BJ (cell line): ENCODE measurements around the gene SREBF1. TPM values are rescaled to one million over a fixed set of nuclear protein-coding genes. Genes with fewer than 3 reads are reported as not detected.

Experiments used
- CTCF ChIA-PET: fragments of 350-600 bp; formaldehyde crosslinking; extraction: SDS; loops from one replicate; lab custom pipeline; 2021; ENCODE audit warnings: antibody characterized with exemption, inconsistent platforms; lab: Yijun Ruan, JAX
- POLR2A ChIA-PET: fragments of 300-600 bp; sonication (Branson Sonifier 250); formaldehyde crosslinking; extraction: SDS; loops from one replicate; lab custom pipeline; 2021; ENCODE audit warnings: antibody characterized with exemption; lab: Charles Lee
- DNase-seq: peaks from one replicate; pipeline ENCODE4 v3.0.0-alpha.2; 2011; ENCODE audit warnings: low read depth
- H3K27me3 ChIP-seq: 2 replicates; pipeline ENCODE4 v1.6.0; 2011; ENCODE audit warnings: low read length; ENCODE audit not compliant: control insufficient read depth, insufficient read depth
- H3K36me3 ChIP-seq: 2 replicates; pipeline ENCODE4 v1.5.1; 2011; ENCODE audit warnings: low read length; ENCODE audit not compliant: control insufficient read depth, insufficient read depth
- H3K4me3 ChIP-seq: 2 replicates; pipeline ENCODE4 v1.5.1; 2011; ENCODE audit warnings: low read depth, mild to moderate bottlenecking, control low read depth, low read length
- polyA plus RNA-seq: library from polyadenylated mRNA; depleted of rRNA; stranded (reverse); fragments of >200 nt; gene quantifications from 2 replicates; pipeline ENCODE4 v1.2.3, GENCODE V29; 2011
- TF ChIP-seq, protein P1 (sequence below): IDR thresholded peaks from 2 replicates; pipeline ENCODE4 v1.5.1; 2011; ENCODE audit warnings: low read depth, mild to moderate bottlenecking, control low read depth, inconsistent platforms, low read length, moderate library complexity; ENCODE audit not compliant: insufficient read depth

SREBF1 gene
- polyA plus RNA-seq, 1 experiment, result 27.7 TPM

DNA sequence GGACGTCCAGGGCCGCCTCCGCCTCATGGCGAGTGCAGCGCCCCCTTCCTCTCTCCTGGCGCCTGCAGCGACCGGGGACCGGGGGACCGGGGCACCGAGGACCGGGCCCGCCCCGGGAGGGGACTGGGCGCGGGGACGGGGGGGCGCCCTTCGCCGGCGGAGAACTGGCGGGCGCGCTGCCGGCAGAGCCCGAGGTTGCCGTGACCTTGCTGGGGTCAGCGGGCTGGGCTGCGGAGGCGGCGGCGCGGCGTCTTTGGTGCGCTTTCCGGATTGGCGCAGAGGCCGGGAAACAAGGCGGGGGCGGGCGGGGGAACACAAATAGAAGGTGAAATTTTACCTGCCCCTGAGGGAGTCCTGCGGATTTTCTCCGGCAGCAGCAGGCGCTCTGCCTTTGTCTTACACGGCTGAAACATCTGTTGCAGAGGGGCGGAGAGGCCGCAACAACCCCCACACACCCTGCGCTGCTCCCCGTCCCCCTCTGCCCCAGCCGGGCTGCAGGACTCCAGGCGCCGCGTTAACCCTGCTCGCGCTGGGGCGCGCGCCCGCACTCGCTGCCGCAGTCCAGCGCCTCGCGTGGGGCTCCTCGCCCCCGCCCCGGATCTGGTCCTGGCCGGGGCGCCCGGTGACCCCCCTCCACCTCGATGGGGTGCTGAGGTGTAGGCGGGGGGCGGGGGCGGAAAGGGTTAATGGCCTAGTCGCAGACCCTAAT, 53.5 kb downstream of the SREBF1 start:
- no peak for DNase-seq
- CTCF ChIA-PET, result interaction anchor here (1.3 kb wide), 1 partner anchor 11 kb away, joined by 5 read pairs; no protein-coding TSS in a partner anchor

DNA sequence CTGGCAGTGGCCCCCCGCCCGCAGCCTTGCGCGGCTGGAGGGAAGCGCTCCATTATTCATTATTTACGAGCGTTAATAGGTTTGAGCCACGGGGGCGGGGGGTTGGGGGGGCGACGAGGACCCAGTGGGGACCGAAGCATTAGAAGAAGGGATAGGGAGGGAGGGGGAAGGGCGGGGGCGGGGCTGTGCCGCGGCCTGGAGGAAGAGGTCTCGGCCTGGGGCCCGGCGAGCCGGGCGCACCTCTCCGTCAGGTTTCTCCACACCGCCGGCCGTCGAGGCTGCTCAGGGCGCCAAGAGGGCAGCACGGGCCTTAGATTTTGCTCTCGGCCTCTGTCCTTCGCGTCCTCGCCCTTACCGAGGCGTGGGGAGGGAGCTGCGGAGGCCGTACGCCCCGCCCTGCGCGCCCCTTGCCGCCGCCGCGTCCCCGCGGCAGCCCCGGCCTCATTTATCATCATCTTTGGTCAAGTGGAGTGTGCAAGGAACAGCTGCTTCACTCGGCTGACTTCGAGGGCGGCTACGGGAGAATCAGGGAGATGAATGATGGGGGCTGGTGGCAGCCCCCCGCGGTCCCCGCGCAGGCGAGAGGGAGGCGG, 54.2 kb downstream of the SREBF1 start:
- TF ChIP-seq, protein P1, sequence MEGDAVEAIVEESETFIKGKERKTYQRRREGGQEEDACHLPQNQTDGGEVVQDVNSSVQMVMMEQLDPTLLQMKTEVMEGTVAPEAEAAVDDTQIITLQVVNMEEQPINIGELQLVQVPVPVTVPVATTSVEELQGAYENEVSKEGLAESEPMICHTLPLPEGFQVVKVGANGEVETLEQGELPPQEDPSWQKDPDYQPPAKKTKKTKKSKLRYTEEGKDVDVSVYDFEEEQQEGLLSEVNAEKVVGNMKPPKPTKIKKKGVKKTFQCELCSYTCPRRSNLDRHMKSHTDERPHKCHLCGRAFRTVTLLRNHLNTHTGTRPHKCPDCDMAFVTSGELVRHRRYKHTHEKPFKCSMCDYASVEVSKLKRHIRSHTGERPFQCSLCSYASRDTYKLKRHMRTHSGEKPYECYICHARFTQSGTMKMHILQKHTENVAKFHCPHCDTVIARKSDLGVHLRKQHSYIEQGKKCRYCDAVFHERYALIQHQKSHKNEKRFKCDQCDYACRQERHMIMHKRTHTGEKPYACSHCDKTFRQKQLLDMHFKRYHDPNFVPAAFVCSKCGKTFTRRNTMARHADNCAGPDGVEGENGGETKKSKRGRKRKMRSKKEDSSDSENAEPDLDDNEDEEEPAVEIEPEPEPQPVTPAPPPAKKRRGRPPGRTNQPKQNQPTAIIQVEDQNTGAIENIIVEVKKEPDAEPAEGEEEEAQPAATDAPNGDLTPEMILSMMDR, result no peak
- ChIA-PET CTCF (interaction anchor here (1.0 kb wide), 1 partner anchor 103 kb away, joined by 3 read pairs; no protein-coding TSS in a partner anchor), POLR2A (no interaction called here)
- Histone ChIP-seq H3K27me3 (no peaks in the 10 kb centered on the region), H3K4me3 (peak overlapping the region; percentile 30), H3K36me3 (no peaks in the 10 kb centered on the region)
- no peak for DNase-seq

More for the DNA sequence above, 53.5 kb downstream of the SREBF1 start:
- POLR2A ChIA-PET, result no interaction called here
- Histone ChIP-seq H3K27me3 (no peaks in the 10 kb centered on the region), H3K4me3 (peak overlapping the region; percentile 32), H3K36me3 (no peaks in the 10 kb centered on the region)
- TF ChIP-seq, protein P1, result no peak

DNA sequence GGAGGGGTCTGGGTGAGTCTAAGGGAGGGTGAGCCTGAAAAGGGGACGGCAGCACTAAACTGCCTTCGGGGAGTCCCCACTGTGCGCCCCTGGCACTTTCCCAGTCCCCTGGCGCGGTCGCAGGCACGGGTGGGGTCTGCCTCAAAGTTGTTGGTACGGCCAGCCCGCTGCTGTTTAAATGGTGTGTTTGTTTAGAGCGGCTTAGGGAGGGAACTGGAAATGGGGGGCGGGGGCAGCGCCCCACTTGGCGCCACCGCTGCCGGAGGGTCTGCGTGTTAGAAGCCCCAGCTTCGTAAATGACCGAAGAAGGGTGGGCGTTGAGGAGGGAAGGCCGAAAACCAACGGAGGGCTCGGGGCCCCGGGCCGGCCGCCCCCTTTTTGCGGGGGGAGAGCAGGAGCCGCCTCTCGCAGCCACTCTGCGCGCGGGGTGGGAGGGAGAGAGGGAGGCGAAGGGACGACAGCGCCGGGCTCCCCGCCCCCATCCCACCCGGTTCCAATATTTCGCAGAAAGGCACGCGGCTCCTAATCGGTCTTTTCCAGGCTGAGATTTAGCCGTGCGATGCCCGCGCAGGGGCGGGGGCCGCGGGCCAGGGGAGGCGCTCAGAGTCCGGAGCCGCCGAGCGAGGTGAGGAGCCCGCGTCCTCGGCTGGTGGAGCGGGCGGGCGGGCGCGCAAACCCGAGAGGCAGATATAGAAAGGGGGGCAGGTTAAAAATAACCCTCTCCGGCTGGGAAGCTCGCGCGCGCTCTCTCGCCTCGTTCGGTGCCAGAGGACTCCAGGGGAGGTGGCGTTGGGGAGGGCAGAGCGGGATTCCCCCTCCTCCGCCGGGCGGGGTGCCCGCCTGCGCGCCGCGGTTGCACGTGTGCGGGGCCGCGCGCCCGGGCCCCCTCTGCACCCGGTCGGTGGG, 54.9 kb downstream of the SREBF1 start:
- H3K36me3 ChIP-seq, result no peaks in the 10 kb centered on the region
- H3K4me3 ChIP-seq, result peak overlapping the region; percentile 30
- DNase-seq, result no peak
- ChIA-PET CTCF (interaction anchor here (1.0 kb wide), 1 partner anchor 102 kb away, joined by 3 read pairs; no protein-coding TSS in a partner anchor), POLR2A (no interaction called here)
- H3K27me3 ChIP-seq, result no peaks in the 10 kb centered on the region
- TF ChIP-seq, protein P1, result no peak

DNA sequence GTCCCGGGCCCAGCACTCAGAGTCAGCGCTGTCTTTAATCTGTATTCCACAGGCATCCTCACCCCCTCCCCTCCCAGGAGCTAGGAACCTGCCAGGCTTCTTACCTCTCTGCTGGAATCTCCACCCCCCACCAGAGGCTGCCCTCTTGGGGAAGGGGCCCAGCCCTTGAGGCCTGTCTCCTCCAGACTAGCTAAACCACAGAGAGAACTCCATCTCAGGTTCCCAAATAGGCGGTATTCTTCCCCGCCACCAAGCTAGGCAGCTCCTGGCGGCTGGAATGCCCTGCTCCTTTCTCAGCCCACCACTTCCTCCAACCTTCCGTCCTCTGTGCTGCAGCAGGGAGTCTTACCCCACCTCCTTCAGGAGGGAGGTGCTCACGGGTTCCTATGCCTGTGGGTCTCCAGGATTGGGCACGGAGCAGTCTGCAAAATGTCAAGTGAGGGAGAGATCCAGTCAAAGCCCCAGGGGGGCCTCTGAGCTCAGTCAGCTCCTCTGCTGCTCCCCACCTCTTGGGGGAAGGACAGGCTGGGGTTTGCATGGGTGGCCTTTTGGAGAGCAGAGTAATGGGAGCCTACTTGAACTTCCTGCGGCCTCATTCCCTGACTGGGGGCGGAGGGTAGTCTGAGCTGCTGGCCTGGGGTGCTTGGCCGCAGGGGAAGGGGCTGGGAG, 55.7 kb downstream of the SREBF1 start:
- H3K4me3 ChIP-seq, result no peak overlapping the region
- POLR2A ChIA-PET, result no interaction called here

More for the DNA sequence above, 55.7 kb downstream of the SREBF1 start:
- Histone ChIP-seq H3K36me3 (no peaks in the 10 kb centered on the region), H3K27me3 (no peaks in the 10 kb centered on the region)
- DNase-seq, result no peak
- CTCF ChIA-PET, result interaction anchor here (1.3 kb wide), 1 partner anchor 100 kb away, joined by 6 read pairs; the partner anchor contains the start of gene RAI1
- TF ChIP-seq, protein P1, result peak; percentile 31; the same call in 1 of the 2 replicates
